BLaER1 treated with 17β-estradiol and CSF1 and Interleukin-3, amounts not matched to agents 10 nM and 100 nM (cell line): ENCODE results near the gene FGA.
"Not testable (repeated sequence)": the region's sequence is repeated elsewhere in the genome, so short reads cannot be mapped to it uniquely, and the experiment has no call there.

Source experiments
- H3K27ac ChIP-seq, 11 experiments: shearing (Covaris generic); formaldehyde crosslinking; 2 replicates each; pipeline ENCODE4 v1.8.1; 2022
- H3K27me3 ChIP-seq, 11 experiments: shearing (Covaris generic); formaldehyde crosslinking; 2 replicates each; pipeline ENCODE4 v1.8.1; 2022
- H3K36me3 ChIP-seq, 11 experiments: shearing (Covaris generic); formaldehyde crosslinking; 2 replicates each; pipeline ENCODE4 v1.8.1; 2022
- H3K4me1 ChIP-seq, 10 experiments: shearing (Covaris generic); formaldehyde crosslinking; 2 replicates each; pipeline ENCODE4 v1.8.1; 2022
- H3K4me2 ChIP-seq, 11 experiments: shearing (Covaris generic); formaldehyde crosslinking; 2 replicates each; pipeline ENCODE4 v1.8.1; 2022
- H3K4me3 ChIP-seq, 10 experiments: shearing (Covaris generic); formaldehyde crosslinking; 2 replicates each; pipeline ENCODE4 v1.8.1; 2022
- H3K9ac ChIP-seq, 11 experiments: shearing (Covaris generic); formaldehyde crosslinking; 2 replicates each; pipeline ENCODE4 v1.8.1; 2022
- H3K9me3 ChIP-seq, 11 experiments: shearing (Covaris generic); formaldehyde crosslinking; replicated peaks in 1 of 11; 2 replicates each; pipeline ENCODE4 v1.8.1; 2022
- H4K20me1 ChIP-seq, 11 experiments: shearing (Covaris generic); formaldehyde crosslinking; 2 replicates each; pipeline ENCODE4 v1.8.1; 2022
- Cebpa-rat ChIP-seq, 11 experiments: shearing (Covaris generic); IDR thresholded peaks; 2 replicates each; pipeline ENCODE4 v1.8.1; 2022

FGA gene

GRCh38 chr4:154597798-154598774, 7.5 kb upstream of the FGA start:
- Histone ChIP-seq H3K27ac (no peak overlapping the region), H3K4me2 (no peak overlapping the region), H4K20me1 (no peaks in the 10 kb centered on the region), H3K9me3 (no peaks in the 10 kb centered on the region), H3K9ac (no peak overlapping the region), H3K4me3 (no peak overlapping the region), H3K36me3 (no peaks in the 10 kb centered on the region), H3K4me1 (no peaks in the 10 kb centered on the region), H3K27me3 (no peaks in the 10 kb centered on the region)
- TF ChIP-seq Cebpa-rat (IDR thresholded peaks at IDR 0.05), result no peak

- H3K27me3 ChIP-seq, H3K4me3 ChIP-seq, H3K9me3 ChIP-seq, H4K20me1 ChIP-seq, H3K4me2 ChIP-seq, H3K36me3 ChIP-seq, H3K9ac ChIP-seq, H3K4me1 ChIP-seq, H3K27ac ChIP-seq: not testable (repeated sequence)
Measured at GRCh38 chr4:154597281-154597680, 6.7 kb upstream of the FGA start.

- H3K36me3 ChIP-seq, result no peaks in the 10 kb centered on the region
- H3K27me3 ChIP-seq, result no peaks in the 10 kb centered on the region
- no peak overlapping the region for H3K9ac ChIP-seq
- no peak overlapping the region for H3K4me2 ChIP-seq
- H4K20me1 ChIP-seq, result no peaks in the 10 kb centered on the region
- no peak overlapping the region for H3K4me3 ChIP-seq
- no peaks in the 10 kb centered on the region for H3K4me1 ChIP-seq
- no peaks in the 10 kb centered on the region for H3K9me3 ChIP-seq
- TF ChIP-seq Cebpa-rat (IDR thresholded peaks at IDR 0.05), result no peak
- H3K27ac ChIP-seq, result no peak overlapping the region
Measured at GRCh38 chr4:154595807-154596206, 5.3 kb upstream of the FGA start.

- H3K27ac ChIP-seq, H3K27me3 ChIP-seq, H4K20me1 ChIP-seq, H3K4me1 ChIP-seq, H3K4me3 ChIP-seq, H3K9me3 ChIP-seq, H3K4me2 ChIP-seq, H3K9ac ChIP-seq, H3K36me3 ChIP-seq: not testable (repeated sequence)
Measured at GRCh38 chr4:154594343-154594742, 3.8 kb upstream of the FGA start.

- Histone ChIP-seq H3K9ac (no peak overlapping the region), H3K4me2 (no peak overlapping the region)
Measured at GRCh38 chr4:154593868-154594267, 3.3 kb upstream of the FGA start.

GRCh38 chr4:154591890-154592289, 1.3 kb upstream of the FGA start:
- Histone ChIP-seq H3K4me1 (no peaks in the 10 kb centered on the region), H3K9ac (no peak overlapping the region), H3K4me2 (no peak overlapping the region), H3K27ac (no peak overlapping the region), H3K9me3 (no peaks in the 10 kb centered on the region), H3K27me3 (no peaks in the 10 kb centered on the region), H3K36me3 (no peaks in the 10 kb centered on the region), H3K4me3 (no peak overlapping the region), H4K20me1 (no peaks in the 10 kb centered on the region)
- TF ChIP-seq Cebpa-rat (IDR thresholded peaks at IDR 0.05), result no peak

More at GRCh38 chr4:154593868-154594267, 3.3 kb upstream of the FGA start:
- H3K4me1 ChIP-seq, result no peaks in the 10 kb centered on the region
- H3K27me3 ChIP-seq, result no peaks in the 10 kb centered on the region
- no peaks in the 10 kb centered on the region for H3K9me3 ChIP-seq
- no peaks in the 10 kb centered on the region for H3K36me3 ChIP-seq
- no peak overlapping the region for H3K27ac ChIP-seq
- TF ChIP-seq Cebpa-rat (IDR thresholded peaks at IDR 0.05), result no peak
- H3K4me3 ChIP-seq, result no peak overlapping the region
- H4K20me1 ChIP-seq, result no peaks in the 10 kb centered on the region

GRCh38 chr4:154589296-154590197, 995 bp downstream of the FGA start:
- no peak overlapping the region for H3K27ac ChIP-seq
- H4K20me1 ChIP-seq, result no peaks in the 10 kb centered on the region
- H3K4me1 ChIP-seq, result no peaks in the 10 kb centered on the region
- no peak overlapping the region for H3K4me2 ChIP-seq
- TF ChIP-seq Cebpa-rat (IDR thresholded peaks at IDR 0.05), result no peak
- no peak overlapping the region for H3K9ac ChIP-seq
- H3K9me3 ChIP-seq, result no peaks in the 10 kb centered on the region
- H3K4me3 ChIP-seq, result no peak overlapping the region
- no peaks in the 10 kb centered on the region for H3K36me3 ChIP-seq
- H3K27me3 ChIP-seq, result no peaks in the 10 kb centered on the region

- Histone ChIP-seq H3K4me2 (no peak overlapping the region), H3K36me3 (no peaks in the 10 kb centered on the region), H3K27me3 (no peaks in the 10 kb centered on the region), H3K9ac (no peak overlapping the region), H3K27ac (no peak overlapping the region), H3K4me1 (no peaks in the 10 kb centered on the region), H3K9me3 (no peaks in the 10 kb centered on the region), H3K4me3 (no peak overlapping the region), H4K20me1 (no peaks in the 10 kb centered on the region)
- no peak for TF ChIP-seq Cebpa-rat (IDR thresholded peaks at IDR 0.05)
Measured at GRCh38 chr4:154588198-154588597, 2.3 kb downstream of the FGA start.

GRCh38 chr4:154586296-154587033, 4.1 kb downstream of the FGA start:
- Histone ChIP-seq H3K27ac (no peak overlapping the region), H3K36me3 (no peaks in the 10 kb centered on the region), H3K27me3 (no peaks in the 10 kb centered on the region), H3K4me2 (no peak overlapping the region), H3K4me3 (no peak overlapping the region), H3K9me3 (no peaks in the 10 kb centered on the region), H3K4me1 (no peaks in the 10 kb centered on the region), H3K9ac (no peak overlapping the region), H4K20me1 (no peaks in the 10 kb centered on the region)
- TF ChIP-seq Cebpa-rat (IDR thresholded peaks at IDR 0.05), result no peak
